Measurements from ENCODE around the gene MCM8.

- TF ChIP-seq, protein P1, sequence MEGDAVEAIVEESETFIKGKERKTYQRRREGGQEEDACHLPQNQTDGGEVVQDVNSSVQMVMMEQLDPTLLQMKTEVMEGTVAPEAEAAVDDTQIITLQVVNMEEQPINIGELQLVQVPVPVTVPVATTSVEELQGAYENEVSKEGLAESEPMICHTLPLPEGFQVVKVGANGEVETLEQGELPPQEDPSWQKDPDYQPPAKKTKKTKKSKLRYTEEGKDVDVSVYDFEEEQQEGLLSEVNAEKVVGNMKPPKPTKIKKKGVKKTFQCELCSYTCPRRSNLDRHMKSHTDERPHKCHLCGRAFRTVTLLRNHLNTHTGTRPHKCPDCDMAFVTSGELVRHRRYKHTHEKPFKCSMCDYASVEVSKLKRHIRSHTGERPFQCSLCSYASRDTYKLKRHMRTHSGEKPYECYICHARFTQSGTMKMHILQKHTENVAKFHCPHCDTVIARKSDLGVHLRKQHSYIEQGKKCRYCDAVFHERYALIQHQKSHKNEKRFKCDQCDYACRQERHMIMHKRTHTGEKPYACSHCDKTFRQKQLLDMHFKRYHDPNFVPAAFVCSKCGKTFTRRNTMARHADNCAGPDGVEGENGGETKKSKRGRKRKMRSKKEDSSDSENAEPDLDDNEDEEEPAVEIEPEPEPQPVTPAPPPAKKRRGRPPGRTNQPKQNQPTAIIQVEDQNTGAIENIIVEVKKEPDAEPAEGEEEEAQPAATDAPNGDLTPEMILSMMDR (IDR thresholded peaks at IDR 0.05), result no peak
- no peak for TF ChIP-seq POLR2A (IDR thresholded peaks at IDR 0.05)
Observed at GRCh38 chr20:5990946-5991345, 40.5 kb downstream of the MCM8 start.

Measured in thyroid gland (tissue), 4 donors.